CD4-positive, CD25-positive, alpha-beta regulatory T cell (primary cell): ENCODE data around the gene FDPS. TPM values are rescaled to one million over a fixed set of nuclear protein-coding genes. Genes with fewer than 3 reads are reported as not detected.

Experiments
- ATAC-seq, 2 donors: fragments of 150-1000 bp; cut with Tn5 transposase; one replicate each; pipeline ENCODE4 v1.10.0; 2021; ENCODE audit warnings: low read depth in 2 of 2, moderate number of reproducible peaks in 2 of 2, moderate library complexity in 1 of 2
- DNase-seq, 3 donors: peaks; one replicate each; pipeline versions ENCODE4 v3.0.0 to v3.0.0-alpha.2; 2012 to 2022; ENCODE audit warnings: mixed read lengths in 1 of 3
- H3K27ac ChIP-seq: one replicate; pipeline ENCODE4 v1.7.0; 2013; ENCODE audit warnings: mild to moderate bottlenecking, low read length; ENCODE audit not compliant: insufficient read depth, poor library complexity, severe bottlenecking
- H3K27me3 ChIP-seq: one replicate; pipeline ENCODE4 v1.7.0; 2013; ENCODE audit warnings: low read length; ENCODE audit not compliant: control insufficient read depth, insufficient read depth
- H3K36me3 ChIP-seq: one replicate; pipeline ENCODE4 v1.7.0; 2013; ENCODE audit warnings: mild to moderate bottlenecking, low read length, moderate library complexity; ENCODE audit not compliant: control insufficient read depth, insufficient read depth
- H3K4me1 ChIP-seq: 2 replicates; pipeline ENCODE4 v1.7.0; 2013; ENCODE audit warnings: mild to moderate bottlenecking, low read length; ENCODE audit not compliant: insufficient read depth, control insufficient read depth, poor library complexity, severe bottlenecking
- H3K4me3 ChIP-seq: one replicate; pipeline ENCODE4 v1.7.0; 2013; ENCODE audit warnings: low read depth, mild to moderate bottlenecking, low read length, moderate library complexity
- H3K9me3 ChIP-seq, 2 experiments: 1 replicate in 1 of 2; 2 replicates in 1 of 2; pipeline ENCODE4 v1.7.0; 2013; ENCODE audit warnings: low read length in 2 of 2, mild to moderate bottlenecking in 1 of 2, moderate library complexity in 1 of 2; ENCODE audit not compliant: control insufficient read depth in 2 of 2
- H3K27ac Mint-ChIP-seq, 3 donors: one replicate each; pipeline ENCODE4 v1.8.0; 2020 to 2022; ENCODE audit warnings: mild to moderate bottlenecking in 3 of 3, mixed read lengths in 3 of 3, moderate library complexity in 2 of 3
- H3K27me3 Mint-ChIP-seq: one replicate; pipeline ENCODE4 v1.8.0; 2022; ENCODE audit warnings: mild to moderate bottlenecking, mixed read lengths
- H3K36me3 Mint-ChIP-seq: one replicate; pipeline ENCODE4 v1.8.0; 2020; ENCODE audit warnings: mixed read lengths
- H3K4me1 Mint-ChIP-seq, 4 donors: one replicate each; pipeline ENCODE4 v1.8.0; 2020 to 2022; ENCODE audit warnings: mixed read lengths in 4 of 4, mild to moderate bottlenecking in 1 of 4
- H3K4me3 Mint-ChIP-seq, 4 donors: one replicate each; pipeline ENCODE4 v1.8.0; 2020 to 2022; ENCODE audit warnings: mild to moderate bottlenecking in 4 of 4, mixed read lengths in 4 of 4, moderate library complexity in 3 of 4
- H3K9me3 Mint-ChIP-seq, 7 donors: one replicate each; pipeline ENCODE4 v1.8.0; 2020 to 2022; ENCODE audit warnings: mixed read lengths in 7 of 7, mild to moderate bottlenecking in 3 of 7, moderate library complexity in 2 of 7
- polyA plus RNA-seq, 4 donors: library from polyadenylated mRNA; unstranded; fragments of 300-500 nt; fragmentation: Illumina TruSeq; gene quantifications; one replicate each; pipeline ENCODE4 v1.2.3, GENCODE V29; 2021
- total RNA-seq: library from RNA; stranded (reverse); gene quantifications from one replicate; pipeline ENCODE4 v1.2.3, GENCODE V29; 2022

Gene FDPS
- total and polyA plus RNA-seq, 5 donors from 2014 or later = 67.9 to 159 (median 119) TPM

DNA sequence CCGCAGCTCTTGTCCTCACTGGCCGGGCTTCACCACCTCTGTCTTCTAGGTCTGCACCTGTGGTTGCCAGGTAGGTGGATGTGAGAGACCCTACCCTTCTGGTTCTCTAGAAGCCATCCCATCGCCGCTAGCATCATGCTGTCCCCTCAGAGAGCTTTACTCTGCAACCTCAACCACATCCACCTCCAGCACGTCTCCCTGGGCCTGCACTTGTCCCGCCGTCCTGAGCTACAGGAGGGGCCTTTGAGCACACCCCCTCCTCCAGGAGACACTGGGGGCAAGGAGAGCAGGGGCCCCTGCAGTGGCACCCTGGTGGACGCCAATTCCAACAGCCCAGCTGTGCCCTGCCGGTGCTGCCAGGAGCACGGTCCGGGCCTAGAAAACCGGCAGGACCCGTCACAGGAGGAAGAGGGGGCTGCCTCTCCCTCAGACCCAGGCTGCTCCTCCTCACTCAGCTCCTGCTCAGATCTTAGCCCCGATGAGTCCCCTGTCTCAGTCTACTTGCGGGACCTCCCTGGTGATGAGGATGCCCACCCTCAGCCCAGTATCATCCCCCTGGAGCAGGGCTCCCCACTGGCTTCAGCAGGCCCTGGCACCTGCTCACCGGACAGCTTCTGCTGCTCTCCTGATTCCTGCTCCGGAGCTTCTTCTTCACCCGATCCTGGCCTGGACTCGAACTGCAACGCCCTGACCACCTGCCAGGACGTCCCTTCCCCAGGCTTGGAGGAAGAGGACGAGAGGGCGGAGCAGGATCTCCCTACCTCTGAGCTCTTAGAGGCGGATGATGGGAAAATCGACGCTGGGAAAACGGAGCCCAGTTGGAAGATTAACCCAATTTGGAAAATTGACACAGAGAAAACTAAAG lies 13.2 kb downstream of the FDPS start:
- no peaks in the 10 kb centered on the region for H3K36me3 ChIP-seq
- H3K27me3 ChIP-seq = no peaks in the 10 kb centered on the region
- no peaks in the 10 kb centered on the region for H3K27me3 Mint-ChIP-seq
- H3K4me3 ChIP-seq = peak overlapping the region; percentile 64
- no peak for DNase-seq
- H3K4me3 Mint-ChIP-seq = peak overlapping the region; percentile 73 to 89 (median 85)
- H3K27ac Mint-ChIP-seq = peak overlapping the region in 2 of 3 donors; percentile 46 to 68
- H3K27ac ChIP-seq = peak overlapping the region; percentile 96
- ATAC-seq = no peak
- peaks cover 3% of the 10 kb centered on the region for H3K36me3 Mint-ChIP-seq
- H3K4me1 ChIP-seq = peaks cover 37% of the 10 kb centered on the region
- no peaks in the 10 kb centered on the region for H3K9me3 Mint-ChIP-seq
- H3K9me3 ChIP-seq = no peaks in the 10 kb centered on the region
- peaks cover 0 to 36% (median 11%) of the 10 kb centered on the region in 4 donors for H3K4me1 Mint-ChIP-seq

DNA sequence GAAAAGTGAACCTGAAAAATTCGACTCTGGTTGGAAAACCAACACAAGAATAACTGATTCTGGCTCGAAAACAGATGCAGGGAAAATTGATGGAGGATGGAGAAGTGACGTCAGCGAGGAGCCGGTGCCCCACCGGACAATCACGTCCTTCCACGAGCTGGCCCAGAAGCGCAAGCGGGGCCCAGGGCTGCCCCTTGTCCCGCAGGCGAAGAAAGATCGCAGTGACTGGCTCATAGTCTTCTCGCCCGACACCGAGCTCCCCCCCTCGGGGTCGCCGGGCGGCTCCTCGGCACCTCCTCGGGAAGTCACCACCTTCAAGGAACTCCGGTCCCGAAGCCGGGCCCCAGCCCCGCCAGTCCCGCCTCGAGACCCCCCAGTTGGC lies 13.9 kb downstream of the FDPS start:
- Histone ChIP-seq H3K4me3 (peak overlapping the region; percentile 64), H3K4me1 (peaks cover 37% of the 10 kb centered on the region), H3K9me3 (no peaks in the 10 kb centered on the region), H3K27me3 (no peaks in the 10 kb centered on the region), H3K27ac (peak overlapping the region; percentile 96), H3K36me3 (no peaks in the 10 kb centered on the region)
- Mint-ChIP-seq H3K4me3 (peak overlapping the region; percentile 51 to 88 (median 78)), H3K27ac (peak overlapping the region in 1 of 3 donors; percentile 68), H3K36me3 (peaks cover 3% of the 10 kb centered on the region), H3K27me3 (no peaks in the 10 kb centered on the region), H3K9me3 (no peaks in the 10 kb centered on the region), H3K4me1 (peaks cover 0 to 39% (median 14%) of the 10 kb centered on the region in 4 donors)
- DNase-seq (peak in 1 of 3 donors; percentile 23), ATAC-seq (no peak)

DNA sequence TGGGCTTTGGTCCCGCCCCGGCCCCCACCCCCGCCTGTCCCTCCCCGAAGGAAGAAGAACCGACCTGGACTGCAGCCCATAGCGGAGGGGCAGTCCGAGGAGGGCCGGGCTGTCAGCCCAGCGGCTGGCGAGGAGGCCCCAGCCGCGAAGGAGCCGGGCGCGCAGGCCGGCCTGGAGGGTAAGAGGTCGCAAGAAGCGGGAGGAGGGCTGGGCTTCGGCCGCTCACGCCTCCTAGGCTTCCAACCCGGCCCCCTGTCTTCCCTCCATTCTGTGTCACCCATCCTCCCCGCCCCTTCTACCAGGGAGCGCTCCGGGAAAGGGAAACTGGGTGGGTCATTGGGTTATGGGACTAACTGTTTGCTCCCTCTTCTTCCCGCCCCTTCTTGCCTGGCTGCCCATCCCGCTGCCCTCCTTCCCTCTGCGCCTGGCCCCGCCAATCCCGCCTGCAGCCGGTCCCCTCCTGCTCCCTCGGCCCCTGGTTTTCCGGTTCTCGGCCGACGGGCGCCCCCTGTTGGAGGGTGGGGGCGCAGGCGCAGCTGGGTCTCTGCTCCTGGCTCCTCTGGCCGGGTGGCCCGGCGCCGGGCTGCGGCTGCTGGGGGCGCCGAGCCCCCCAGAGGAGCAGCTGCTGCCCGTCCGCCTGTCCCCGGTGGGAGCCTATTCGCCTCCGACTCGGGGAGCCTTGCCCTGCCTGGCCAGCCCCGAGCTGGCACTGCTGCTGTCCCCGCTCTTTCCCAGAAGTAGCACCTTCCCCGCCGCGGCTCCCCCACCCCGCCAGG lies 14.5 kb downstream of the FDPS start:
- Mint-ChIP-seq H3K4me1 (peaks cover 0 to 39% (median 14%) of the 10 kb centered on the region in 4 donors), H3K27me3 (no peaks in the 10 kb centered on the region), H3K27ac (peak overlapping the region in 1 of 3 donors; percentile 5), H3K9me3 (no peaks in the 10 kb centered on the region), H3K36me3 (peaks cover 3% of the 10 kb centered on the region), H3K4me3 (peak overlapping the region; percentile 88 to 91 (median 90))
- Histone ChIP-seq H3K9me3 (no peaks in the 10 kb centered on the region), H3K27me3 (no peaks in the 10 kb centered on the region), H3K4me1 (peaks cover 37% of the 10 kb centered on the region), H3K27ac (peak overlapping the region; percentile 96), H3K4me3 (peak overlapping the region; percentile 37), H3K36me3 (no peaks in the 10 kb centered on the region)
- peak; percentile 74 to 83 (median 79) for DNase-seq
- ATAC-seq = peak; percentile 50 to 52

DNA sequence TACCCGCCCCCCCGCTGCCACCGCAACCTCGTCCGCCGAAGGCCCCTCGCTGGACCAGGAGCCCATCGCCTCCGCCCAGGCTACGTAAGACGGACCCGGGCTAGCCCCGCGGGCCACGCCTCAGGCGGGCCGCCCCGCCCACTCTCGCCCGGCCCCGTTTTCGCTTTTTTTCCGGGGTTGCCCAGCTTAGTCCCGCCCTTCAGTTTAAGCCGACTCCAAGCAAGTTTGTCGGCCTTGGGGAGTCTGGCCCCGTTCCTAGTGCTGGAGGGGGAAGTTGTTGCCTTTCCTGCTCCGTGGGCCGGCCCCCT lies 15.0 kb downstream of the FDPS start:
- no peaks in the 10 kb centered on the region for H3K27me3 ChIP-seq
- peaks cover 37% of the 10 kb centered on the region for H3K4me1 ChIP-seq
- peak; percentile 73 to 91 (median 78) for DNase-seq
- Mint-ChIP-seq H3K4me3 (peak overlapping the region; percentile 88 to 91 (median 90)), H3K36me3 (peaks cover 3% of the 10 kb centered on the region), H3K27ac (peak overlapping the region in 1 of 3 donors; percentile 85), H3K9me3 (no peaks in the 10 kb centered on the region), H3K4me1 (peaks cover 0 to 39% (median 14%) of the 10 kb centered on the region in 4 donors), H3K27me3 (no peaks in the 10 kb centered on the region)
- H3K36me3 ChIP-seq = no peaks in the 10 kb centered on the region
- peak; percentile 61 to 62 for ATAC-seq
- peak overlapping the region; percentile 96 for H3K27ac ChIP-seq
- peak overlapping the region; percentile 62 for H3K4me3 ChIP-seq
- H3K9me3 ChIP-seq = no peaks in the 10 kb centered on the region

DNA sequence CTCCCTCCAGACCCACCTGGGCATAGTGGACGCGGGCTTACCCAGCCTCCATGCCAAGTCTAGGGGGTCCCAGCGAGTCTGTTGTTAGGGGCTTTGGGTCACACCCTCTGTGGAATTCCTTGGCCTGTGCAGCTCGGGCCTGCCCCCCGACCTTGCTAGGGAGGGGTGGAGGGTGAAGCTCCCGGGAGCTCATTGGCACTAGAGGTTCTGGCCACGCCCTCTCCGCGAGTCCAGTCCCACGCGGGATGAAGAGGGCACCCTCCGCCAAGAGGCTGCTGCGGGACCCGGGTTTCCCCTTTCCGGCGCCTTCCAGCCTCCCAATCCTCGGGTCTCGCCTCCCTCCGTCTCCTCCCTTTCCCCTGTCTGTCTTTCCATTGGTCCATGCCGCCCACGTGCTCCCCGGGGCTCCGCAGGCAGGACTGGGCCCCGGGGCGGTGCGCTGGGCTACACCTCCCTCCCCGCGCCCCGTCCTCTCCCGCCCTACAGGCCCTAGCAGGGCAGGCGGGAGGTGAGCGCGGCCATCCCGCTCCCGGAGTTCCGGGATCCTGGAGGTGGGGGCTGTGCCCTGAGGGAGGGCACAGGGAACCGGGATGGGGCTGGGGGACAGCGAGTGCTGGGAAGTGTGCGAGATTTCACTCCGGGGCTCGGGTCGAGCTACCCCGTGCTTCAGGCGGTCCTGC lies 15.5 kb downstream of the FDPS start:
- H3K27ac ChIP-seq = peak overlapping the region; percentile 96
- H3K27ac Mint-ChIP-seq = peak overlapping the region in 2 of 3 donors; percentile 85 to 92
- H3K4me3 Mint-ChIP-seq = peak overlapping the region; percentile 88 to 91 (median 90)
- H3K9me3 ChIP-seq = no peaks in the 10 kb centered on the region
- peaks cover 3% of the 10 kb centered on the region for H3K36me3 Mint-ChIP-seq
- H3K27me3 ChIP-seq = no peaks in the 10 kb centered on the region
- no peaks in the 10 kb centered on the region for H3K36me3 ChIP-seq
- peaks cover 37% of the 10 kb centered on the region for H3K4me1 ChIP-seq
- ATAC-seq = peak; percentile 80 to 81
- no peaks in the 10 kb centered on the region for H3K9me3 Mint-ChIP-seq
- H3K4me1 Mint-ChIP-seq = peaks cover 0 to 39% (median 14%) of the 10 kb centered on the region in 4 donors
- H3K27me3 Mint-ChIP-seq = no peaks in the 10 kb centered on the region
- H3K4me3 ChIP-seq = peak overlapping the region; percentile 62
- peak; percentile 83 to 93 (median 90) for DNase-seq

DNA sequence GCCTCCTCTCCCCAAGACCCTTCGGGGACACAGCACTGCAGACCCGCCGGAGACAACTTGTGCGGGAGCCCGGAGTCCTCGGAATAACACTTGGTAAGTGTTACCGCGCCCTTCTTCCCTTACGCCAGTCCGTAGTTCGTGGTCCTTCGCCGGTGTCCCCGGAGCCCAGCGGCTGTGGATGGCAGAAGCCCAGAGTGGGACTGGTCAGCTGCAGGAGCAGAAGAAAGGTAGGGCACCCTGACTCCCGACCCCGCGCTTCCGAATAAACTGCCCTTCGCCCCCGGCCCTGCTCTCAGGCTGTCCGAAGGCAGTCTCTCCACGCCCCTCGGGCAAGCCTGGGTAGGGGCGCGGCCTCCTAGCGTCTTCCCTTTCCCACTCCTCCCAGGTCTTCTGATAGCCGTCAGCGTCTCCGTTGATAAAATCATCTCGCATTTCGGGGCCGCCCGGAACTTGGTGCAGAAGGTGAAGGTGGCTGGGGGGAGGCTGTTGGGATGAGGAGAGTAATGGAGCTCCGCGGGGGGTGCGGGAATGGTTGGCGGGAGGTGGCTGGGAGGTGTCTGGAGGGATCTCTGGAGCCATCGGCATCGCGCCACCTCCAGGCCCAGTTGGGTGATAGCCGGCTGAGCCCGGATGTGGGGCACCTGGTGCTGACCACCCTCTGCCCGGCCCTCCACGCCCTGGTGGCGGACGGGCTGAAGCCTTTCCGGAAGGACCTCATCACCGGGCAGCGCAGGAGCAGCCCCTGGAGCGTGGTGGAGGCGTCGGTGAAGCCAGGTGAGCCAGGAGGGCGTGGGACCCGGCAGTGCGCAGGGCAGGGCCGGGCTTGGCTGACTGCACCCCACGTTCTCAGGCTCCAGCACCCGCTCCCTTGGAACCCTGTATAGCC lies 16.3 kb downstream of the FDPS start:
- H3K9me3 Mint-ChIP-seq = no peaks in the 10 kb centered on the region

DNA sequence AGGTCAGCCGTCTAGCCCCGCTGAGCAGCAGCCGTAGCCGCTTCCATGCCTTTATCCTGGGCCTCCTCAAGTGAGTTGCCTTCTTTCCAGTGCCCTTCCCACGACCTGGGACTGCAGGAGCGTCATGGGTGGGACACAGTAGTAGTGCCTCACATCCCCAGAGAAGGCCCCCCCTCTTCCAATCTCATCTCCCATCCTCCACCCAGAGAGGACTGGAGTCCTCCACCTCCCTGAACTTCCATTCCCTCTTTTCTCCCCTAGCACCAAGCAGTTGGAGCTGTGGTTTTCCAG lies 16.9 kb downstream of the FDPS start:
- H3K27me3 ChIP-seq = no peaks in the 10 kb centered on the region
- H3K4me1 ChIP-seq = peaks cover 34% of the 10 kb centered on the region
- Mint-ChIP-seq H3K9me3 (no peaks in the 10 kb centered on the region), H3K27ac (peak overlapping the region in 1 of 3 donors; percentile 86), H3K4me3 (peak overlapping the region; percentile 77 to 94 (median 90)), H3K27me3 (no peaks in the 10 kb centered on the region), H3K4me1 (peaks cover under 1 to 33% (median 10%) of the 10 kb centered on the region in 4 donors), H3K36me3 (peaks cover under 1% of the 10 kb centered on the region)
- H3K4me3 ChIP-seq = no peak overlapping the region
- DNase-seq (no peak), ATAC-seq (no peak)
- H3K27ac ChIP-seq = peak overlapping the region; percentile 96
- H3K9me3 ChIP-seq = no peaks in the 10 kb centered on the region
- peaks cover 9% of the 10 kb centered on the region for H3K36me3 ChIP-seq

More for the DNA sequence above, 16.3 kb downstream of the FDPS start:
- H3K4me3 ChIP-seq = peak overlapping the region; percentile 60
- no peaks in the 10 kb centered on the region for H3K27me3 ChIP-seq
- DNase-seq = no peak
- H3K36me3 ChIP-seq = peaks cover 3% of the 10 kb centered on the region
- Mint-ChIP-seq H3K36me3 (no peaks in the 10 kb centered on the region), H3K4me3 (peak overlapping the region; percentile 88 to 91 (median 90)), H3K27ac (peak overlapping the region; percentile 63 to 86 (median 71)), H3K27me3 (no peaks in the 10 kb centered on the region), H3K4me1 (peaks cover 0 to 39% (median 13%) of the 10 kb centered on the region in 4 donors)
- peak overlapping the region; percentile 96 for H3K27ac ChIP-seq
- no peak for ATAC-seq
- H3K4me1 ChIP-seq = peaks cover 37% of the 10 kb centered on the region
- H3K9me3 ChIP-seq = no peaks in the 10 kb centered on the region
